GM19328 (cell line): ENCODE data around the gene SBDS.
"Not testable (repeated sequence)": the region's sequence is repeated elsewhere in the genome, so short reads cannot be mapped to it uniquely, and the experiment has no call there.

ENCODE experiments used
- ATAC-seq: cut with Tn5 transposase; IDR thresholded peaks from one replicate; pipeline ENCODE4 v1.9.1; 2021; ENCODE audit warnings: mild to moderate bottlenecking, moderate library complexity; ENCODE audit not compliant: unreplicated experiment

Gene SBDS

DNA sequence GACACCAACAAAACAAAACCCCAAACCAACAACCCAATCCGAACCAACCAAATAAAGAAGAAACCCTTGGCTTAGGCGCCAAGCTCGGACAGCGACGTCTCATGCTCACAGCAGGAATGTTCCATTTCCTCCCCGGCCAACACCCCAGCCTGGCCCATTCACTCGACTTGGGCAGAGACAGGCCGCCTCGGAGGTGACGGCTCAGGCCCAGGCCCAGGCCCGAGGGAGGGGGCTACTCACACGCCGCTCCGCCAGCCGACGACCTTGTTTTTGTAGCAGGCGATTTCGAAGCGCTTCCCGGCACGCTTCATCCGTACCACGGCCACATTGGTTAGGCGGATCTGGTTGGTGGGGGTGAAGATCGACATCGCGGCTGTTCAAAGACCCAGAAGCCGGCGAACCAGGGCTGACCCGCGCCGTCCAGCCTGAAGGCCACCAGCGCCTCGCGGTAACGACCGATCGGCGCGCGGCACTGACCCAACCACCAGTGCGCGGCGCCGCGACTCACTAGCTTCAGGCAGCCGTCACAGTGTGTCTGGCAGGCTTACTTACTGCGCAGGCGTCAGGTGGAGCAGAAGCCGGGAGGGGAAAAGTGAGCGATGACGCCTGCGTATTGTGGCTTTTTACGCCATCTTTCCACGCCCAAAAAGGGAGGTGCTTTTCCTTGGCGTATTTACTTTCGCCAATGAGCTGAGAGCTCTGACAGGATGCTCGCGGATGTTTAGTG is at the start of gene SBDS:
Gene SBDS, minus strand, starts transcription at position 537 of the 727 bp plus-strand sequence. Its CDS starts 169 bp downstream, at position 368.
- peak; percentile 59 for ATAC-seq

DNA sequence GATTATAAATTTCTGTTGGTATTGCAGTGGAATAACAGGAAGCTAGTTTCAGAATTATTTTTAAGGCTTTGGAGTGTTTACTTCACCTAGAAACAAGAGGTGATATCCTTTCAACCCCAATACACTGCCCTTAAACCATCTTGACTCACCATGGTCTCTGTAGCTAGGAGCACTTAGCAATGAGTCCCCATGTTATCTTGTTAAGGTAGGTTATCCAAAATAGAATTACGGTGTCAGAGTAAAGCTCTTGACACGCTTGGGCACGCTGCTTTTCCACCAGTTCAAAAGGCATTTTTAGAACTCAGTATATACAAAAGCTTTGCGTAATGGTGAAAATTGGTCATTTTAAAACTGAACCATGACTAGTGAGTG is 48.2 kb upstream of the SBDS start:
- ATAC-seq = not testable (repeated sequence)

- ATAC-seq = not testable (repeated sequence)
Measured at GRCh38 chr7:67042781-67043558, 47.6 kb upstream of the SBDS start.

DNA sequence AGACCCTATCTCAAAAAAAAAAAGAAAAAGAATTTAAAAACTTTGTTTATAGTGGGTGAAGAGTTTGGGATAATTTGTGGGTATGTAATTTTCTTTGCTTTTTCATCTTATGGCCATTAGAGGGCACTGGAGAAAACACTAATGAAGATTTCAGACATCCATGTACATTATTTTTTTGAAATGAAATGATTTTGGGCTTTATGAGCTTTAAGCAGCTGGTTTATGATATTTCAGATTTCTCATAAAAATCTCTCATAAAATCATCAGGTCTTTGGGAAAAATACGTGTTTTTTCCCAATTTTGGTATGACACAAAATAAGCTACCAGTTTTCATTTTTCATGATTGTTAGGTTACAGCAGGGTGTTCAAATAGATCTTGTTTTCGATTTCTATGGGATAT is 45.4 kb upstream of the SBDS start:
- not testable (repeated sequence) for ATAC-seq

- not testable (repeated sequence) for ATAC-seq
Measured at GRCh38 chr7:67036432-67037395, 41.3 kb upstream of the SBDS start.

- no peak for ATAC-seq
Measured at GRCh38 chr7:67033251-67033650, 37.9 kb upstream of the SBDS start.

GRCh38 chr7:67031685-67032084 is 36.3 kb upstream of the SBDS start:
- ATAC-seq = not testable (repeated sequence)

GRCh38 chr7:67025459-67025858 is 30.1 kb upstream of the SBDS start:
- ATAC-seq = not testable (repeated sequence)

- no peak for ATAC-seq
Measured at GRCh38 chr7:67022511-67022910, 27.1 kb upstream of the SBDS start.

DNA sequence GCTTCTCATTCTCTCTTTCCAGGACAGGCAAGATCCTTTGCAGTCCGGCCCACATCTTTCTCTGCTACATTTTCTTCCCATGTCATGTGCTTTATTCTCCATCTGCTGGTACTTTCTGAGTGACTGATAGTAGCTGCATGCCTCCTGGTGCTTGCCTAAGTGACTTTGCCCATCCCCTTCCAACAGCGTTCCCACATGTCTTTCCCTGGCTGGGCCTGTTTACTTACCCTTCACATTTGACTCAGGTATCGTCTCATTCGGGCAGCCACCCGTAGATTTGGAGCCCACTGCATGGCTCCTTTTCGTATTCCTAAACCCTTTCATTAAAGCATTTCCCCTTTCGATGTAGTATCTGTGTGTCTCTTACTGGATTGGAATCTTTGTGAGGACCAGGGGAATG is 25.9 kb upstream of the SBDS start:
- ATAC-seq = no peak

DNA sequence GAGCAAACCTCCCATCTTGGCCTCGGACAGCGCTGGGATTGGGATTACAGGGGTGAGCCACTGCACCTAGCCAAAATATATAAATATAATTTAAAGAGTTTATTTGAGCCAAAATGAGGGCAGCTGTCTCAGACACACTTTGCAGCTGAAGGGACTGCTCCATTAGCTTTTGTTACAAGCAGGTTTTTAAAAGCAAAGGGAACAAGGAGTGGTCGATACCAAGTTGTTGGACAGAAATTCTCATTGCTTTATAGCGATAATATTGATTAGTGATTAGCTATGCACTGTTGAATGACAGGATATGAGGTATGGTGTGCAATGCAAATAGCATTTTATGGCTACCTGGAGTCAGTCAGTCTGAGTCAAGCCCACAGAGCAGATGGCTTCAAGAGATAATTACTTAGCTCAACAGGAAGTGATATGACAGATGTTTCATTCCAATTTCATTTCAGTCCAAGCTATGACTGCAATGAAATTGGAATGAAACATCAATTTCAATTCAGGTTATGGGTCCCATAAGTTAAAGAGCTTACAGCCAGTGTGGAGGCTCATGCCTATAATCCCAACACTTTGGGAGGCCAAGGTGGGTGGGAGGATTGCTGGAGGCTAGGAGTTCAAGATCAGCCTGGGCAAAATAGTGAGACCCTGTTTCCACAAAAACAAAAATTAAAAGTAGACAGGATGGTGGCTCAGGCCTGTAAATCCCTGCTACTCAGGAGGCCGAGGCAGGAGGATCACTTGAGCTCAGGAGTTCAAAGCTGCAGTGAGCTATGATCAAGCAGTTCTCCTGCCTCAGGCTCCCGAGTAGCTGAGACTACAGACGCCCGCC is 24.4 kb upstream of the SBDS start:
- no peak for ATAC-seq

DNA sequence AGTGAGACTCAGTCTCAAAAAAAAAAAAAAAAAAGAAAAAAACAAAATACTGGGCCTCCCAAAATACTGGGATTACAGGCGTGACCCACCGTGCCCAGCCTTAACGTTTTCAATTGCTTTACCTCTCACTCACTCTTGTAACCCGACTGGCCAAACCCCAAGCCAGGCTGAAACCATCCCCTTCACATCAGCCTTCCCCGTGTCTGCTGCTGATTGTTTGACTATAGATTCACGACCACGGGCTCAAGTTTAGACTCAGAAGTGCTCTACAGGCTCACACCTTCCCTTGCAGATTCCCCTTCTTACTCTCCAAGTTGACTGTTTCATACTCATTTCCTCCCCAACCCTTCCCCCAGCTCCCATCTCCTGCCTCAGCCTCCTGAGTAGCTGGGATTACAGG is 23.6 kb upstream of the SBDS start:
- no peak for ATAC-seq

GRCh38 chr7:67017971-67018370 is 22.6 kb upstream of the SBDS start:
- not testable (repeated sequence) for ATAC-seq

- not testable (repeated sequence) for ATAC-seq
Measured at GRCh38 chr7:67014076-67014622, 18.8 kb upstream of the SBDS start.

DNA sequence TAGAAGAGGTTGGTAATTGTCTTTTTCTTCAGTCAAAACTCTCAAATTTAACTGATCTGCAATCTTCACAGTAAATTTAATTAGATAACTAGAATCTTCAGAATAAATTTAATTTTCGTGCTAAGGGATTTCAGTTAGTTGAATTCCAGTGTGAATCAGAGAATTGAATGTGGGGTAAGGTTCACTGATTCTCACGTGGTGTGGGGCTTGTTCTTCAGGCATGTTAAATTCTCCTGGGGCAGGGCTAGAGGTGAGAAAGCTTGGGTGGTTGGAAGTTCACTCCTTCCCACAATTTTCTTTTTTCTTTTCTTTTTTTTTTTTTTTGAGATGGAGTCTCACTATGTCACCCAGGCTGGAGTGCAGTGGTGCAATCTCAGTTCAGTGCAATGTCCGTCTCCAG is 14.3 kb upstream of the SBDS start:
- not testable (repeated sequence) for ATAC-seq

- no peak for ATAC-seq
Measured at GRCh38 chr7:67008260-67008659, 12.9 kb upstream of the SBDS start.

DNA sequence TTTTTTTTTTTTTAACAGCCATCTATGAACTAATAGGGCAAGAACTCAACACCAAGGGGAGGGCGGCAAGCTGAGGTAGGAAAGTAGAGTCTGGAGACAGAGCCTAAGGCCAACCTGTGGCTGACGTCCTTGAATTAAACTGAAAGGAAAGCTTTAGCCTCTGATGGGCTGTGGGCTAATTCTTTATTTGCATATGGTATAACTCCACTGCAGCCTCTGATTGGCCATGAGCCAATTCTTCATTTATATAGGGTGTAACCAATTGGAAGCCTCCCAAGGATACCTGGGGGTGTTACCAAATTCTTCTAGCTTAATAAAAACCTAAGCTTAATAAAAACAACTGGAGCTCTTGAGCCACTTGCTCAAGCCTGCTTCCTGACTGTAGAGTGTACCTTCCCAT is 11.6 kb upstream of the SBDS start:
- no peak for ATAC-seq

- not testable (repeated sequence) for ATAC-seq
Measured at GRCh38 chr7:67004145-67004544, 8.8 kb upstream of the SBDS start.

- ATAC-seq = not testable (repeated sequence)
Measured at GRCh38 chr7:67000601-67001258, 5.3 kb upstream of the SBDS start.
